Endothelial cell of umbilical vein (primary cell): ENCODE measurements around the gene IGF2BP2. TPM values are rescaled to one million over a fixed set of nuclear protein-coding genes. Genes with fewer than 3 reads are reported as not detected.

Source experiments
- BruUV-seq: library from RNA; stranded (reverse); fragments of 400-500 nt; replicated peaks from 2 replicates; lab custom pipeline; 2021; lab: Mats Ljungman, UMichigan
- CTCF ChIA-PET: fragments of 300-600, 350-600 bp; sonication (Branson Sonifier 250); formaldehyde crosslinking; loops from one replicate; lab custom pipeline; 2021; ENCODE audit warnings: antibody characterized with exemption, inconsistent platforms; lab: Charles Lee
- POLR2A ChIA-PET: fragments of 300-600, 350-600 bp; sonication (Branson Sonifier 250); formaldehyde crosslinking; loops from one replicate; lab custom pipeline; 2021; ENCODE audit warnings: antibody characterized with exemption, inconsistent platforms; lab: Charles Lee
- DNase-seq: peaks from one replicate; pipeline ENCODE4 v3.0.0-alpha.2; 2011; ENCODE audit warnings: low read depth, low spot score
- FAIRE-seq: peaks from 2 replicates; lab custom pipeline; 2011; peaks lifted over from hg19 to GRCh38; lab: Jason Lieb, UNC
- H2AFZ ChIP-seq: 2 replicates; pipeline ENCODE4 v1.6.0; 2012; ENCODE audit warnings: low read depth, low read length, control low read depth, inconsistent platforms
- H3K27ac ChIP-seq: 2 replicates; pipeline ENCODE4 v1.5.1; 2011; ENCODE audit warnings: low read depth, mild to moderate bottlenecking, control low read depth, low read length, moderate library complexity; ENCODE audit not compliant: insufficient read depth
- H3K27me3 ChIP-seq, 2 experiments: 2 replicates each; pipeline versions ENCODE4 v1.6.0 to v1.6.1; 2011; ENCODE audit warnings: low read length in 2 of 2, mixed read lengths in 1 of 2; ENCODE audit not compliant: control insufficient read depth in 2 of 2, insufficient read depth in 2 of 2
- H3K36me3 ChIP-seq, 2 experiments: 2 replicates in 1 of 2; 3 replicates in 1 of 2; pipeline ENCODE4 v1.5.1; 2011; ENCODE audit warnings: low read length in 2 of 2, mild to moderate bottlenecking in 1 of 2, moderate library complexity in 1 of 2; ENCODE audit not compliant: control insufficient read depth in 2 of 2, insufficient read depth in 2 of 2; ENCODE audit errors: extremely low read depth in 1 of 2
- H3K4me1 ChIP-seq: 3 replicates; pipeline ENCODE4 v1.5.1; 2011; ENCODE audit warnings: mild to moderate bottlenecking, low read length; ENCODE audit not compliant: control insufficient read depth, insufficient read depth; ENCODE audit errors: extremely low read depth
- H3K4me2 ChIP-seq: 2 replicates; pipeline ENCODE4 v1.6.1; 2011; ENCODE audit warnings: low read length, control low read depth, mixed read lengths; ENCODE audit not compliant: insufficient read depth
- H3K4me3 ChIP-seq, 3 experiments: fragments of 200-600 bp in 1 of 3; sonication (generic), shearing (Covaris generic) in 1 of 3; replicated peaks in 1 of 3; 2 replicates each; pipeline ENCODE4 v1.5.1; 2011 to 2016; ENCODE audit warnings: control low read depth in 3 of 3, low read length in 3 of 3, mild to moderate bottlenecking in 2 of 3, inconsistent platforms in 1 of 3, low read depth in 1 of 3, moderate library complexity in 1 of 3; ENCODE audit not compliant: insufficient read depth in 1 of 3
- H3K79me2 ChIP-seq: 2 replicates; pipeline ENCODE4 v1.6.0; 2012; ENCODE audit warnings: low read length, inconsistent platforms; ENCODE audit not compliant: control insufficient read depth, insufficient read depth
- H3K9ac ChIP-seq: replicated peaks from 2 replicates; pipeline ENCODE3; 2011; ENCODE audit warnings: low read length, control low read depth; ENCODE audit not compliant: insufficient read depth; ENCODE audit errors: extremely low read depth
- H3K9me1 ChIP-seq: replicated peaks from 3 replicates; pipeline ENCODE4 v1.6.0; 2011; ENCODE audit warnings: mild to moderate bottlenecking, low read length; ENCODE audit not compliant: control insufficient read depth, insufficient read depth; ENCODE audit errors: extremely low read depth
- H3K9me3 ChIP-seq: replicated peaks from 2 replicates; pipeline ENCODE4 v1.5.1; 2012; ENCODE audit warnings: low read length, inconsistent platforms; ENCODE audit not compliant: control insufficient read depth, insufficient read depth
- H4K20me1 ChIP-seq: replicated peaks from 2 replicates; pipeline ENCODE3; 2011; ENCODE audit warnings: mild to moderate bottlenecking, low read length; ENCODE audit not compliant: control insufficient read depth, insufficient read depth; ENCODE audit errors: extremely low read depth
- EZH2 ChIP-seq: IDR thresholded peaks from 2 replicates; pipeline ENCODE4 v1.6.1; 2012; ENCODE audit warnings: borderline replicate concordance, low read depth, mild to moderate bottlenecking, moderate library complexity, low read length, inconsistent platforms; ENCODE audit not compliant: severe bottlenecking
- FOS ChIP-seq: IDR thresholded peaks from 2 replicates; pipeline ENCODE4 v1.6.1; 2011; ENCODE audit warnings: mild to moderate bottlenecking, low read length, moderate library complexity, borderline replicate concordance; ENCODE audit not compliant: insufficient read depth
- GATA2 ChIP-seq: IDR thresholded peaks from 2 replicates; pipeline ENCODE4 v1.7.0; 2011; ENCODE audit warnings: low read depth, mild to moderate bottlenecking, moderate library complexity, mixed read lengths, low read length; ENCODE audit not compliant: insufficient read length, insufficient read depth
- JUN ChIP-seq: IDR thresholded peaks from 2 replicates; pipeline ENCODE4 v1.6.1; 2011; ENCODE audit warnings: borderline replicate concordance, low read depth; ENCODE audit not compliant: insufficient read length, insufficient read depth
- MYC ChIP-seq: IDR thresholded peaks from one replicate; pipeline ENCODE4 v1.6.1; 2011; ENCODE audit warnings: mild to moderate bottlenecking, low read depth, low read length
- POLR2A ChIP-seq: IDR thresholded peaks from 2 replicates; pipeline ENCODE4 v1.6.1; 2012; ENCODE audit warnings: low read depth, mild to moderate bottlenecking, control low read depth, low read length
- POLR2AphosphoS5 ChIP-seq: IDR thresholded peaks from 2 replicates; pipeline ENCODE4 v1.6.1; 2012; ENCODE audit warnings: low read depth, mild to moderate bottlenecking, control low read depth, low read length, moderate library complexity; ENCODE audit not compliant: insufficient read depth
- dilution Hi-C: fragments of 300-500 bp; cut with MboI; formaldehyde crosslinking; loops from one replicate; pipeline ENCODE4 v1.15.0; 2019; ENCODE audit warnings: low sequenced_read_pairs; ENCODE audit not compliant: extremely low pct_ligation_motif_present
- intact Hi-C: fragments of 100-400 bp; cut with micrococcal nuclease; formaldehyde crosslinking; loops from one replicate; pipeline ENCODE4 v1.10.0; 2022
- polyA plus RNA-seq, 4 experiments: library from polyadenylated mRNA; depleted of rRNA in 3 of 4; stranded (reverse) in 3 of 4; unstranded in 1 of 4; fragments of >200 nt; gene quantifications; 2 replicates each; pipeline versions ENCODE4 v1.2.1 to v1.2.3, GENCODE V29; 2011 to 2012; ENCODE audit warnings: missing spikeins in 1 of 4
- total RNA-seq: library from RNA; stranded (reverse); gene quantifications from 2 replicates; pipeline ENCODE4 v1.2.3, GENCODE V29; 2021
- TF ChIP-seq, protein P1 (sequence below): IDR thresholded peaks from 2 replicates; pipeline ENCODE4 v1.6.1; 2011; ENCODE audit not compliant: insufficient read depth, insufficient read length
- TF ChIP-seq, protein P2 (sequence below), 2 donors: IDR thresholded peaks; 1 replicate in 1 of 2; 2 replicates in 1 of 2; pipeline ENCODE4 v1.5.1; 2011; ENCODE audit warnings: low read length in 2 of 2, mild to moderate bottlenecking in 2 of 2, moderate library complexity in 2 of 2, control low read depth in 1 of 2, inconsistent platforms in 1 of 2, low read depth in 1 of 2; ENCODE audit not compliant: insufficient read depth in 1 of 2; ENCODE audit errors: extremely low read depth in 1 of 2

Gene IGF2BP2
- total and polyA plus RNA-seq, 2 donors (not counting 3 experiments of a cell fraction or from before 2014, with no cell fraction given), result 10.7 to 130 TPM

- POLR2A ChIA-PET, result no interaction called here
- Histone ChIP-seq H3K79me2 (no peaks in the 10 kb centered on the region), H3K9ac (no peak overlapping the region), H3K9me3 (no peaks in the 10 kb centered on the region), H3K4me3 (no peak overlapping the region), H3K36me3 (peaks cover 0 to 6% of the 10 kb centered on the region in 2 experiments), H2AFZ (no peak overlapping the region), H3K4me2 (no peak overlapping the region), H3K27ac (no peak overlapping the region), H4K20me1 (no peaks in the 10 kb centered on the region), H3K4me1 (peaks cover 12% of the 10 kb centered on the region), H3K9me1 (no peaks in the 10 kb centered on the region), H3K27me3 (no peaks in the 10 kb centered on the region)
- DNase-seq, result no peak
- CTCF ChIA-PET, result interaction anchor here (0.6 kb wide), 1 partner anchor 416 kb away, joined by 3 read pairs; no protein-coding TSS in a partner anchor
- TF ChIP-seq, protein P1, sequence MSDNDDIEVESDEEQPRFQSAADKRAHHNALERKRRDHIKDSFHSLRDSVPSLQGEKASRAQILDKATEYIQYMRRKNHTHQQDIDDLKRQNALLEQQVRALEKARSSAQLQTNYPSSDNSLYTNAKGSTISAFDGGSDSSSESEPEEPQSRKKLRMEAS, result no peak
- TF ChIP-seq EZH2 (no peak), GATA2 (no peak), POLR2AphosphoS5 (no peak), POLR2A (no peak), JUN (no peak), FOS (no peak), MYC (no peak)
- TF ChIP-seq, protein P2, sequence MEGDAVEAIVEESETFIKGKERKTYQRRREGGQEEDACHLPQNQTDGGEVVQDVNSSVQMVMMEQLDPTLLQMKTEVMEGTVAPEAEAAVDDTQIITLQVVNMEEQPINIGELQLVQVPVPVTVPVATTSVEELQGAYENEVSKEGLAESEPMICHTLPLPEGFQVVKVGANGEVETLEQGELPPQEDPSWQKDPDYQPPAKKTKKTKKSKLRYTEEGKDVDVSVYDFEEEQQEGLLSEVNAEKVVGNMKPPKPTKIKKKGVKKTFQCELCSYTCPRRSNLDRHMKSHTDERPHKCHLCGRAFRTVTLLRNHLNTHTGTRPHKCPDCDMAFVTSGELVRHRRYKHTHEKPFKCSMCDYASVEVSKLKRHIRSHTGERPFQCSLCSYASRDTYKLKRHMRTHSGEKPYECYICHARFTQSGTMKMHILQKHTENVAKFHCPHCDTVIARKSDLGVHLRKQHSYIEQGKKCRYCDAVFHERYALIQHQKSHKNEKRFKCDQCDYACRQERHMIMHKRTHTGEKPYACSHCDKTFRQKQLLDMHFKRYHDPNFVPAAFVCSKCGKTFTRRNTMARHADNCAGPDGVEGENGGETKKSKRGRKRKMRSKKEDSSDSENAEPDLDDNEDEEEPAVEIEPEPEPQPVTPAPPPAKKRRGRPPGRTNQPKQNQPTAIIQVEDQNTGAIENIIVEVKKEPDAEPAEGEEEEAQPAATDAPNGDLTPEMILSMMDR (IDR thresholded peaks at IDR 0.05; ENCODE audit: extremely low read depth in 1 of 2, insufficient read depth in 1 of 2, low read depth in 1 of 2, low read length in 2 of 2), result no peak
- no peak for FAIRE-seq
- BruUV-seq, result no TSS peak
- dilution Hi-C loops (no loop called here), intact Hi-C loops (no loop called here)
Observed at GRCh38 chr3:185631508-185632206, 193.2 kb downstream of the IGF2BP2 start.
